ENCODE results near the gene AK1. TPM values are rescaled to one million over a fixed set of nuclear protein-coding genes. Genes with fewer than 3 reads are reported as not detected.

The AK1 gene
- total and polyA plus RNA-seq, 2 of the 13 experiments (the other 11 are each of a cell fraction or from before 2014, with no cell fraction given) = 19.1 to 32.8 TPM

DNA sequence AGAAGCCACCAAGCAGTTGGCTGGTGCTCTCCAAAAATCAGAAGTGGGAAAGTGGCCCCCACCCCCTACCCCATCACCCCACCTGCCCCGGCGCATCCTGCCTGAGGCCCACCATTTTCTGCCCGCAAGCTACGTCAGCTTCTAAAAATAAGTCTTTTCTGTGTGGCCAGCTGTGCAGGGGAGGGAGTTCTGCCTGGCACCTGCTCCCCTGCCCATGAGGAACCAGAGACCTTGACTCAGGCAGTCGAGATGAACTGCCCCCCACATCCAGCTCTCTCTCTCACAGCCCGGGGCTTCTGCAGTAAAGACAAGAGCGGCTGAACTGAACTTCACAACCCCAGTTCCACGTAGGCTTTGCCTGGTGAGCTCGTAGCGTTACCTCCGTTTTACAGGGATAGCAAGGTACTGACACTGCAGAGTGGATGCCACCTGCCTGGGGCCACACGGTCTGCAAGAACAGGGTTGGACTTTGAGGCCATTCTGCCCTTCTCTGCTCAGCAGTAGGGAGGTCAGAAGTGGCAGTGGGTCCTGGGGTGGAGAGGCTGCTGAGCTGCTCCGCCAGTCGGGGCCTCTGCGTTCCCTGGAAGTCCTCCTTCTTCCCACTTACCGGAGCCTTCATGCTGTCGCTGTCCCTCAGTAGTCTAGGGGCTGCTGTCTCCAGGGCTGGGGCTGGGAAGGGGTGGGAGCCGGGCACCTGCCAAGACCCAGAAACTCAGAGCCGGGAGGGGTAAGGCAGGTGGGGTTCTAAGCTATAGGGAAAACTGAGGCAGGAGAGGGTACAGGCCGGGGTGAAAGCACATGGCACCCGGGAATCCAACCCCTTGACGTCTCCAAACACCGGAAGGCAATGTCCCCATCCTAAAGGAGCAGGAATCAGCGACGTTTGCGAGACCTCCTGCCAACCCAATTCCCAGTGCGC lies 38.6 kb upstream of the AK1 start (continued):
- TF ChIP-seq ASH2L (IDR thresholded peaks at IDR 0.05; ENCODE audit: insufficient read length, low read depth, low read length) (peak; percentile 13), KAT7 (CRISPR knock-in tag; IDR thresholded peaks at IDR 0.05; ENCODE audit: borderline replicate concordance) (peak; percentile 47; the same call in 1 of the 2 replicates), SAP130 (CRISPR knock-in tag; IDR thresholded peaks at IDR 0.05; ENCODE audit: low read depth) (peak; percentile 14; the same call in 1 of the 2 replicates), ZNF598 (CRISPR knock-in tag; IDR thresholded peaks at IDR 0.05; ENCODE audit: borderline replicate concordance) (peak; percentile 57; the same call in 1 of the 2 replicates), MXI1 (IDR thresholded peaks at IDR 0.05; ENCODE audit: borderline replicate concordance, low read depth, low read length) (no peak), TP53 (CRISPR knock-in tag; conservative IDR thresholded peaks at IDR 0.05) (no peak), MBD4 (IDR thresholded peaks at IDR 0.05; ENCODE audit: borderline replicate concordance, low read length) (no peak), ZFX (CRISPR knock-in tag; IDR thresholded peaks at IDR 0.05; ENCODE audit: low read depth) (0 out of 2 replicates have a peak, but pooled peaks have one; percentile 21), ZSCAN30 (CRISPR knock-in tag; IDR thresholded peaks at IDR 0.05) (no peak), ZNF326 (CRISPR knock-in tag; IDR thresholded peaks at IDR 0.05; ENCODE audit: borderline replicate concordance) (no peak), ELF3 (CRISPR knock-in tag; IDR thresholded peaks at IDR 0.05) (no peak), THAP11 (CRISPR knock-in tag; IDR thresholded peaks at IDR 0.05) (no peak)
- TF ChIP-seq, protein P1, sequence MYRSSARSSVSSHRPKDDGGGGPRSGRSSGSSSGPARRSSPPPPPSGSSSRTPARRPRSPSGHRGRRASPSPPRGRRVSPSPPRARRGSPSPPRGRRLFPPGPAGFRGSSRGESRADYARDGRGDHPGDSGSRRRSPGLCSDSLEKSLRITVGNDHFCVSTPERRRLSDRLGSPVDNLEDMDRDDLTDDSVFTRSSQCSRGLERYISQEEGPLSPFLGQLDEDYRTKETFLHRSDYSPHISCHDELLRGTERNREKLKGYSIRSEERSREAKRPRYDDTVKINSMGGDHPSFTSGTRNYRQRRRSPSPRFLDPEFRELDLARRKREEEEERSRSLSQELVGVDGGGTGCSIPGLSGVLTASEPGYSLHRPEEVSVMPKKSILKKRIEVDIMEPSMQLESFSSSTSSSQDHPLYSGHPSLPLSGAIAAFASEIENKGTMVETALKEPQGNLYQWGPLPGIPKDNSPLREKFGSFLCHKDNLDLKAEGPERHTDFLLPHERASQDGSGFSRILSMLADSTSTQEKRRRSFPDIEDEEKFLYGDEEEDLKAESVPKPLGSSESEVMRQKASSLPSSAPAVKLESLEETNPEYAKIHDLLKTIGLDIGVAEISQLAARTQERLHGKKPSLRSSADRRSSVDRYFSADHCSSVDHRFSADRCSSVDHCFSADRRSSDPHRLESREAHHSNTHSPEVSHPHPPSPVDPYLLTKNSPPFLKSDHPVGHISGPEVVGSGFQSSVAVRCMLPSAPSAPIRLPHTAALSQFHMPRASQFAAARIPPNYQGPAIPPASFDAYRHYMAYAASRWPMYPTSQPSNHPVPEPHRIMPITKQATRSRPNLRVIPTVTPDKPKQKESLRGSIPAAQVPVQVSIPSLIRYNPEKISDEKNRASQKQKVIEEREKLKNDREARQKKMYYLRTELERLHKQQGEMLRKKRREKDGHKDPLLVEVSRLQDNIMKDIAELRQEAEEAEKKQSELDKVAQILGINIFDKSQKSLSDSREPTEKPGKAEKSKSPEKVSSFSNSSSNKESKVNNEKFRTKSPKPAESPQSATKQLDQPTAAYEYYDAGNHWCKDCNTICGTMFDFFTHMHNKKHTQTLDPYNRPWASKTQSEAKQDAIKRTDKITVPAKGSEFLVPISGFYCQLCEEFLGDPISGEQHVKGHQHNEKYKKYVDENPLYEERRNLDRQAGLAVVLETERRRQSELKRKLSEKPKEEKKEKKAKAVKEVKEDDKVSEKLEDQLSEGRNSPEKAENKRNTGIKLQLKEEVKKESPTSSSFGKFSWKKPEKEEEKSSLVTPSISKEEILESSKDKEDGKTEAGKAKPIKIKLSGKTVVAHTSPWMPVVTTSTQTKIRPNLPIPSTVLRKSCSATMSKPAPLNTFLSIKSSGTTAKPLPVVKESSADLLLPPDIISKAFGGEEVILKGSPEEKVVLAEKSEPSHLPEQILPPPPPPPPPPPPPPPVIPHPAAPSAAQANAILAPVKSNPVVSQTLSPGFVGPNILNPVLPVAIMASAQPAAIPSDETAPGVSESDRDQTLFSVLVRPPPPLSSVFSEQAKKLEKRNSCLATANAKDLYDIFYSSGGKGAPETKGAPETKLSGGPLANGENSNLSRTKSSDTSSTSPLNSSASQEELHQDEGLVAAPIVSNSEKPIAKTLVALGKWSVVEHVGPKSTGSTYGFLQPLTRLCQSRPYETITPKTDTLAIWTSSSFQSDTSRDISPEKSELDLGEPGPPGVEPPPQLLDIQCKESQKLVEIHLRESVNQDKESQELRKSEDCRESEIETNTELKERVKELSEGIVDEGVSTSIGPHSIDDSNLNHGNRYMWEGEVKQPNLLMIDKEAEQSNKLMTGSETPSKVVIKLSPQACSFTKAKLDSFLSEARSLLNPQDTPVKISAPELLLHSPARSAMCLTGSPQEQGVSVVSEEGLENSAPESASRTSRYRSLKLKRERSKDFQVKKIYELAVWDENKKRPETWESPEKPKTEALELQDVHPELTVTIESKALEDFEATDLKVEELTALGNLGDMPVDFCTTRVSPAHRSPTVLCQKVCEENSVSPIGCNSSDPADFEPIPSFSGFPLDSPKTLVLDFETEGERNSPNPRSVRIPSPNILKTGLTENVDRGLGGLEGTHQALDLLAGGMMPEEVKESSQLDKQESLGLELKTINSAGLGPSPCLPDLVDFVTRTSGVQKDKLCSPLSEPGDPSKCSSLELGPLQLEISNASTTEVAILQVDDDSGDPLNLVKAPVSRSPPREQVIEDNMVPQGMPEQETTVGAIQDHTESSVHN (CRISPR knock-in tag; IDR thresholded peaks at IDR 0.05) = no peak
- TF ChIP-seq, protein P2, sequence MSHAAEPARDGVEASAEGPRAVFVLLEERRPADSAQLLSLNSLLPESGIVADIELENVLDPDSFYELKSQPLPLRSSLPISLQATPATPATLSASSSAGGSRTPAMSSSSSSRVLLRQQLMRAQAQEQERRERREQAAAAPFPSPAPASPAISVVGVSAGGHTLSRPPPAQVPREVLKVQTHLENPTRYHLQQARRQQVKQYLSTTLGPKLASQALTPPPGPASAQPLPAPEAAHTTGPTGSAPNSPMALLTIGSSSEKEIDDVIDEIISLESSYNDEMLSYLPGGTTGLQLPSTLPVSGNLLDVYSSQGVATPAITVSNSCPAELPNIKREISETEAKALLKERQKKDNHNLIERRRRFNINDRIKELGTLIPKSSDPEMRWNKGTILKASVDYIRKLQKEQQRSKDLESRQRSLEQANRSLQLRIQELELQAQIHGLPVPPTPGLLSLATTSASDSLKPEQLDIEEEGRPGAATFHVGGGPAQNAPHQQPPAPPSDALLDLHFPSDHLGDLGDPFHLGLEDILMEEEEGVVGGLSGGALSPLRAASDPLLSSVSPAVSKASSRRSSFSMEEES (CRISPR knock-in tag; IDR thresholded peaks at IDR 0.05) = no peak
- TF ChIP-seq, protein P3, sequence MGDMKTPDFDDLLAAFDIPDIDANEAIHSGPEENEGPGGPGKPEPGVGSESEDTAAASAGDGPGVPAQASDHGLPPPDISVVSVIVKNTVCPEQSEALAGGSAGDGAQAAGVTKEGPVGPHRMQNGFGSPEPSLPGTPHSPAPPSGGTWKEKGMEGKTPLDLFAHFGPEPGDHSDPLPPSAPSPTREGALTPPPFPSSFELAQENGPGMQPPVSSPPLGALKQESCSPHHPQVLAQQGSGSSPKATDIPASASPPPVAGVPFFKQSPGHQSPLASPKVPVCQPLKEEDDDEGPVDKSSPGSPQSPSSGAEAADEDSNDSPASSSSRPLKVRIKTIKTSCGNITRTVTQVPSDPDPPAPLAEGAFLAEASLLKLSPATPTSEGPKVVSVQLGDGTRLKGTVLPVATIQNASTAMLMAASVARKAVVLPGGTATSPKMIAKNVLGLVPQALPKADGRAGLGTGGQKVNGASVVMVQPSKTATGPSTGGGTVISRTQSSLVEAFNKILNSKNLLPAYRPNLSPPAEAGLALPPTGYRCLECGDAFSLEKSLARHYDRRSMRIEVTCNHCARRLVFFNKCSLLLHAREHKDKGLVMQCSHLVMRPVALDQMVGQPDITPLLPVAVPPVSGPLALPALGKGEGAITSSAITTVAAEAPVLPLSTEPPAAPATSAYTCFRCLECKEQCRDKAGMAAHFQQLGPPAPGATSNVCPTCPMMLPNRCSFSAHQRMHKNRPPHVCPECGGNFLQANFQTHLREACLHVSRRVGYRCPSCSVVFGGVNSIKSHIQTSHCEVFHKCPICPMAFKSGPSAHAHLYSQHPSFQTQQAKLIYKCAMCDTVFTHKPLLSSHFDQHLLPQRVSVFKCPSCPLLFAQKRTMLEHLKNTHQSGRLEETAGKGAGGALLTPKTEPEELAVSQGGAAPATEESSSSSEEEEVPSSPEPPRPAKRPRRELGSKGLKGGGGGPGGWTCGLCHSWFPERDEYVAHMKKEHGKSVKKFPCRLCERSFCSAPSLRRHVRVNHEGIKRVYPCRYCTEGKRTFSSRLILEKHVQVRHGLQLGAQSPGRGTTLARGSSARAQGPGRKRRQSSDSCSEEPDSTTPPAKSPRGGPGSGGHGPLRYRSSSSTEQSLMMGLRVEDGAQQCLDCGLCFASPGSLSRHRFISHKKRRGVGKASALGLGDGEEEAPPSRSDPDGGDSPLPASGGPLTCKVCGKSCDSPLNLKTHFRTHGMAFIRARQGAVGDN (CRISPR knock-in tag; IDR thresholded peaks at IDR 0.05) = peak; percentile 81

All from HepG2 (cell line).